Calu3 (cell line): Measurements from ENCODE around the gene RNF112. TPM values are rescaled to one million over a fixed set of nuclear protein-coding genes. Genes with fewer than 3 reads are reported as not detected.

Experiments
- BruUV-seq: library from RNA; stranded (reverse); fragments of 400-500 nt; replicated peaks from 2 replicates; lab custom pipeline; 2021; lab: Mats Ljungman, UMichigan
- CTCF ChIA-PET: fragments of 300-600 bp; sonication (Branson Sonifier 250); formaldehyde crosslinking; loops from one replicate; lab custom pipeline; 2022; ENCODE audit warnings: antibody characterized with exemption; lab: Charles Lee
- DNase-seq: peaks from one replicate; pipeline ENCODE4 v3.0.0; 2022
- H3K27ac Mint-ChIP-seq: one replicate; pipeline ENCODE4 v1.8.0; 2022; ENCODE audit warnings: mixed read lengths; ENCODE audit not compliant: unreplicated experiment
- H3K27me3 Mint-ChIP-seq: one replicate; pipeline ENCODE4 v1.8.0; 2022; ENCODE audit warnings: mixed read lengths; ENCODE audit not compliant: unreplicated experiment
- H3K36me3 Mint-ChIP-seq: one replicate; pipeline ENCODE4 v1.8.0; 2022; ENCODE audit warnings: mild to moderate bottlenecking, moderate library complexity, mixed read lengths; ENCODE audit not compliant: insufficient read depth, unreplicated experiment
- H3K4me1 Mint-ChIP-seq: one replicate; pipeline ENCODE4 v1.8.0; 2022; ENCODE audit warnings: mild to moderate bottlenecking, low read depth, mixed read lengths; ENCODE audit not compliant: unreplicated experiment
- H3K4me3 Mint-ChIP-seq: one replicate; pipeline ENCODE4 v1.8.0; 2022; ENCODE audit warnings: mild to moderate bottlenecking, low read depth, moderate library complexity, mixed read lengths; ENCODE audit not compliant: unreplicated experiment
- H3K9me3 Mint-ChIP-seq: one replicate; pipeline ENCODE4 v1.8.0; 2022; ENCODE audit warnings: low read depth, mixed read lengths; ENCODE audit not compliant: unreplicated experiment
- intact Hi-C: fragments of 100-400 bp; cut with micrococcal nuclease; formaldehyde crosslinking; loops from one replicate; pipeline ENCODE4 v1.10.0; 2022; ENCODE audit not compliant: unreplicated experiment
- total RNA-seq: library from RNA; stranded (reverse); gene quantifications from 2 replicates; pipeline ENCODE4 v1.2.3, GENCODE V29; 2022
- TF ChIP-seq, protein P1 (sequence below): fragments of 200-600 bp; IDR thresholded peaks from one replicate; pipeline ENCODE4 v1.8.0; 2022; ENCODE audit warnings: antibody characterized with exemption; ENCODE audit not compliant: unreplicated experiment

RNF112 gene
- total RNA-seq, 1 experiment from 2014 or later = 1.3 TPM

GRCh38 chr17:19375732-19376131 lies 35.3 kb upstream of the RNF112 start:
- CTCF ChIA-PET = interaction anchor here (0.6 kb wide), 1 partner anchor 21 kb away, joined by 3 read pairs; no protein-coding TSS in a partner anchor
- no peak for DNase-seq
- Mint-ChIP-seq H3K9me3 (no peaks in the 10 kb centered on the region), H3K36me3 (peaks cover 32% of the 10 kb centered on the region), H3K27ac (no peak overlapping the region), H3K4me1 (no peaks in the 10 kb centered on the region), H3K27me3 (no peaks in the 10 kb centered on the region), H3K4me3 (peak overlapping the region; percentile 46)
- TF ChIP-seq, protein P1, sequence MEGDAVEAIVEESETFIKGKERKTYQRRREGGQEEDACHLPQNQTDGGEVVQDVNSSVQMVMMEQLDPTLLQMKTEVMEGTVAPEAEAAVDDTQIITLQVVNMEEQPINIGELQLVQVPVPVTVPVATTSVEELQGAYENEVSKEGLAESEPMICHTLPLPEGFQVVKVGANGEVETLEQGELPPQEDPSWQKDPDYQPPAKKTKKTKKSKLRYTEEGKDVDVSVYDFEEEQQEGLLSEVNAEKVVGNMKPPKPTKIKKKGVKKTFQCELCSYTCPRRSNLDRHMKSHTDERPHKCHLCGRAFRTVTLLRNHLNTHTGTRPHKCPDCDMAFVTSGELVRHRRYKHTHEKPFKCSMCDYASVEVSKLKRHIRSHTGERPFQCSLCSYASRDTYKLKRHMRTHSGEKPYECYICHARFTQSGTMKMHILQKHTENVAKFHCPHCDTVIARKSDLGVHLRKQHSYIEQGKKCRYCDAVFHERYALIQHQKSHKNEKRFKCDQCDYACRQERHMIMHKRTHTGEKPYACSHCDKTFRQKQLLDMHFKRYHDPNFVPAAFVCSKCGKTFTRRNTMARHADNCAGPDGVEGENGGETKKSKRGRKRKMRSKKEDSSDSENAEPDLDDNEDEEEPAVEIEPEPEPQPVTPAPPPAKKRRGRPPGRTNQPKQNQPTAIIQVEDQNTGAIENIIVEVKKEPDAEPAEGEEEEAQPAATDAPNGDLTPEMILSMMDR = no peak
- no TSS peak for BruUV-seq
- intact Hi-C loops = no loop called here

GRCh38 chr17:19376811-19377210 lies 34.2 kb upstream of the RNF112 start:
- H3K4me3 Mint-ChIP-seq = peak overlapping the region; percentile 92
- intact Hi-C loops = no loop called here
- BruUV-seq = no TSS peak
- H3K4me1 Mint-ChIP-seq = no peaks in the 10 kb centered on the region
- no peaks in the 10 kb centered on the region for H3K27me3 Mint-ChIP-seq
- CTCF ChIA-PET = interaction anchor here (1.0 to 1.2 kb wide), 2 partner anchors 70 to 381 kb away, joined by 3 to 4 read pairs; no protein-coding TSS in a partner anchor
- TF ChIP-seq, protein P1 = no peak
- H3K27ac Mint-ChIP-seq = peak overlapping the region; percentile 82
- H3K36me3 Mint-ChIP-seq = peaks cover 32% of the 10 kb centered on the region
- no peaks in the 10 kb centered on the region for H3K9me3 Mint-ChIP-seq
- peak; percentile 18 for DNase-seq

- Mint-ChIP-seq H3K27ac (peak overlapping the region; percentile 82), H3K4me3 (peak overlapping the region; percentile 92), H3K27me3 (no peaks in the 10 kb centered on the region), H3K4me1 (no peaks in the 10 kb centered on the region), H3K9me3 (no peaks in the 10 kb centered on the region), H3K36me3 (peaks cover 37% of the 10 kb centered on the region)
- intact Hi-C loops = no loop called here
- TF ChIP-seq, protein P1 = no peak
- DNase-seq = peak; percentile 94
- CTCF ChIA-PET = interaction anchor here (0.9 to 1.4 kb wide), 4 partner anchors 12 to 380 kb away, joined by 3 to 6 read pairs (median 4); partner anchors contain the start of gene B9D1
- no TSS peak for BruUV-seq
Measured at GRCh38 chr17:19377602-19378415, 33.2 kb upstream of the RNF112 start.

DNA sequence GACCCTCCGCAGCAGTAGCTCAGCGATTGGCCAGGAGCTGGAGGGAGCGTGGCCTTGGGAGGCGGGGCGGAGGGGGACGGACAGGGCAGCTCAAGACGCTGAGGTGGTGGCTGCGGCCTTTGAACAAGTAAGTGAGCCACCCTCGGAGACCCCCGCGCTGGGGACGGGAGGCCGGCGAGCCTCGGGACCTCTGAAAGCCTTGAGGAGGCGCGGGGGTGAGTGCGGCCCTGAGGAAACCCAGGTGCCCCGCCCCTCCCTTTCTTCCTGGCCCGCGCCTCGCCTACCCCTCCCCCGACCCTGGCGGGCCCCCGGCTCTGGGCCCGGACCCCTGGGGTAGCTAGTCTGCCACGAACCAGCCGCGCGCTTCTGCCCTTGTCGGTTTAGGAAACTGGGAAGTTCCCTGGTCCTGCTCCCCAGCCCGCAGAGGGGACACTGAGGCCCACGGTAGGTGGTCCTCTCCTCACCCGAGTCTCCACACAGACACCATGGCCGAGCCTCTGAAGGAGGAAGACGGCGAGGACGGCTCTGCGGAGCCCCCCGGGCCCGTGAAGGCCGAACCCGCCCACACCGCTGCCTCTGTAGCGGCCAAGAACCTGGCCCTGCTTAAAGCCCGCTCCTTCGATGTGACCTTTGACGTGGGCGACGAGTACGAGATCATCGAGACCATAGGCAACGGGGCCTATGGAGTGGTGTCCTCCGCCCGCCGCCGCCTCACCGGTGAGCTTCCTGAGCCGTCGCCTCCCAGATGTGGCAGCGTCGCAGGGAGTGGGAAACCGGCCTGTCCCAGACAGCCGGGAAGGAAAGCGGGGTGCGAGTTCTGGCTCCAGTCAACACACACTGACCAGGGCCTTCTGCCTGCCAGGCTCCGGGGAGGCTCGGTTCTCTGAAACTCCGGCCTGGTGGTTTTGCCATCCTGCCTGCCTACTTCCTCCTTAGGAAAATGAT lies 32.3 kb upstream of the RNF112 start, which contains the start of gene MAPK7:
TSS of gene MAPK7 (plus strand) at position 83 of the 945 bp plus-strand sequence. CDS start at position 486, 403 bp downstream.
- H3K27me3 Mint-ChIP-seq = no peaks in the 10 kb centered on the region
- TF ChIP-seq, protein P1 = no peak
- no peak for DNase-seq
- H3K4me3 Mint-ChIP-seq = peak within 1 kb of the TSS; percentile 92
- H3K9me3 Mint-ChIP-seq = no peaks in the 10 kb centered on the region
- no TSS peak for BruUV-seq
- CTCF ChIA-PET = interaction anchor here (0.6 to 1.4 kb wide), 3 partner anchors 13 to 384 kb away, joined by 3 to 6 read pairs (median 4); partner anchors contain the start of gene B9D1
- peaks cover 40% of the 10 kb centered on the region for H3K36me3 Mint-ChIP-seq
- H3K27ac Mint-ChIP-seq = peak within 1 kb of the TSS; percentile 82
- intact Hi-C loops = no loop called here
- H3K4me1 Mint-ChIP-seq = no peaks in the 10 kb centered on the region
